MM.1S (cell line): Measurements from ENCODE around the gene HDAC1.

ENCODE experiments used
- DNase-seq: peaks from one replicate; pipeline ENCODE4 v3.0.0-alpha.2; 2015
- H2AFZ ChIP-seq: fragments of 300-600 bp; sonication (generic); 2 replicates; pipeline ENCODE4 v1.6.0; 2016; ENCODE audit warnings: antibody characterized with exemption, low read length
- H3F3A ChIP-seq: fragments of 300-600 bp; sonication (generic); 2 replicates; pipeline ENCODE4 v1.6.1; 2016; ENCODE audit warnings: mild to moderate bottlenecking, antibody characterized with exemption, low read length, moderate library complexity, mixed read lengths; ENCODE audit not compliant: insufficient read depth
- H3K27ac ChIP-seq: fragments of 300-600 bp; sonication (generic); 2 replicates; pipeline ENCODE4 v1.5.1; 2016; ENCODE audit warnings: mild to moderate bottlenecking, low read length
- H3K27me3 ChIP-seq: fragments of 300-600 bp; sonication (generic); replicated peaks from 2 replicates; pipeline ENCODE4 v1.6.0; 2016; ENCODE audit warnings: low read length; ENCODE audit not compliant: insufficient read depth
- H3K36me3 ChIP-seq: fragments of 300-600 bp; sonication (generic); replicated peaks from 2 replicates; pipeline ENCODE4 v1.6.1; 2016; ENCODE audit warnings: mild to moderate bottlenecking, low read length, mixed read lengths; ENCODE audit not compliant: insufficient read depth
- H3K4me1 ChIP-seq: fragments of 300-600 bp; sonication (generic); 2 replicates; pipeline ENCODE4 v1.6.1; 2016; ENCODE audit warnings: low read length, mixed read lengths
- H3K4me2 ChIP-seq: fragments of 300-600 bp; sonication (generic); 2 replicates; pipeline ENCODE4 v1.6.0; 2016; ENCODE audit warnings: low read depth, low read length
- H3K4me3 ChIP-seq: fragments of 300-600 bp; sonication (generic); 2 replicates; pipeline ENCODE4 v1.5.1; 2016; ENCODE audit warnings: low read length, mixed read lengths
- H3K79me2 ChIP-seq: fragments of 300-600 bp; sonication (generic); 2 replicates; pipeline ENCODE4 v1.6.1; 2016; ENCODE audit warnings: mixed run types, low read length, mixed read lengths
- H3K9ac ChIP-seq: fragments of 300-600 bp; sonication (generic); 2 replicates; pipeline ENCODE4 v1.6.1; 2016; ENCODE audit warnings: low read length, mixed read lengths
- H3K9me2 ChIP-seq: fragments of 300-600 bp; sonication (generic); replicated peaks from 2 replicates; pipeline ENCODE4 v1.6.1; 2016; ENCODE audit warnings: mild to moderate bottlenecking, low read length, mixed read lengths; ENCODE audit not compliant: insufficient read depth
- H3K9me3 ChIP-seq: fragments of 300-600 bp; sonication (generic); replicated peaks from 2 replicates; pipeline ENCODE4 v1.6.1; 2016; ENCODE audit warnings: mild to moderate bottlenecking, low read length, mixed read lengths; ENCODE audit not compliant: insufficient read depth
- H4K20me1 ChIP-seq: fragments of 300-600 bp; sonication (generic); 2 replicates; pipeline ENCODE4 v1.6.1; 2016; ENCODE audit warnings: mild to moderate bottlenecking, low read length, moderate library complexity, mixed read lengths; ENCODE audit not compliant: insufficient read depth
- CTCF ChIP-seq: fragments of 300-600 bp; sonication (generic); IDR thresholded peaks from 2 replicates; pipeline ENCODE4 v1.5.1; 2016; ENCODE audit warnings: antibody characterized with exemption, low read length, mixed read lengths
- EZH2 ChIP-seq: fragments of 300-600 bp; sonication (generic); optimal IDR thresholded peaks from 2 replicates; pipeline ENCODE3; 2017; ENCODE audit warnings: low read depth, mild to moderate bottlenecking, antibody characterized with exemption, low read length, mixed read lengths
- EZH2phosphoT487 ChIP-seq: fragments of 300-600 bp; sonication (generic); IDR thresholded peaks from 2 replicates; pipeline ENCODE4 v1.6.1; 2018; ENCODE audit warnings: antibody characterized with exemption, low read length

The HDAC1 gene

GRCh38 chr1:32337855-32338636, 46.2 kb downstream of the HDAC1 start:
- H4K20me1 ChIP-seq, result no peaks in the 10 kb centered on the region
- peaks cover 51% of the 10 kb centered on the region for H3K4me1 ChIP-seq
- H3K9me2 ChIP-seq, result no peaks in the 10 kb centered on the region
- H3K9ac ChIP-seq, result no peak overlapping the region
- no peak overlapping the region for H2AFZ ChIP-seq
- H3K27me3 ChIP-seq, result no peaks in the 10 kb centered on the region
- peaks cover 37% of the 10 kb centered on the region for H3F3A ChIP-seq
- DNase-seq, result peak; percentile 80
- H3K27ac ChIP-seq, result peak overlapping the region; percentile 67; the same call in 1 of the 2 replicates
- H3K79me2 ChIP-seq, result peaks cover 9% of the 10 kb centered on the region
- TF ChIP-seq EZH2 (no peak), CTCF (no peak), EZH2phosphoT487 (no peak)
- no peaks in the 10 kb centered on the region for H3K9me3 ChIP-seq
- H3K4me2 ChIP-seq, result peak overlapping the region; percentile 77
- H3K4me3 ChIP-seq, result peak overlapping the region; percentile 28; the same call in 1 of the 2 replicates
- no peaks in the 10 kb centered on the region for H3K36me3 ChIP-seq

GRCh38 chr1:32338637-32339145, 46.8 kb downstream of the HDAC1 start:
- H3K79me2 ChIP-seq, result peaks cover 9% of the 10 kb centered on the region
- H3K27ac ChIP-seq, result no peak overlapping the region
- no peak overlapping the region for H3K9ac ChIP-seq
- H3K4me1 ChIP-seq, result peaks cover 44% of the 10 kb centered on the region
- no peaks in the 10 kb centered on the region for H3K9me2 ChIP-seq
- H4K20me1 ChIP-seq, result no peaks in the 10 kb centered on the region
- no peak overlapping the region for H2AFZ ChIP-seq
- TF ChIP-seq EZH2, result no peak
- TF ChIP-seq EZH2phosphoT487, result no peak
- no peak for TF ChIP-seq CTCF
- no peak overlapping the region for H3K4me3 ChIP-seq
- H3K36me3 ChIP-seq, result no peaks in the 10 kb centered on the region
- H3K4me2 ChIP-seq, result no peak overlapping the region
- no peaks in the 10 kb centered on the region for H3K27me3 ChIP-seq
- H3K9me3 ChIP-seq, result no peaks in the 10 kb centered on the region
- peaks cover 30% of the 10 kb centered on the region for H3F3A ChIP-seq
- DNase-seq, result no peak

- no peak overlapping the region for H3K27ac ChIP-seq
- no peak overlapping the region for H3K4me2 ChIP-seq
- no peak overlapping the region for H2AFZ ChIP-seq
- DNase-seq, result no peak
- no peak overlapping the region for H3K4me3 ChIP-seq
- peaks cover 37% of the 10 kb centered on the region for H3K4me1 ChIP-seq
- H3K9me3 ChIP-seq, result no peaks in the 10 kb centered on the region
- no peaks in the 10 kb centered on the region for H3K27me3 ChIP-seq
- no peak overlapping the region for H3K9ac ChIP-seq
- no peaks in the 10 kb centered on the region for H3K36me3 ChIP-seq
- H4K20me1 ChIP-seq, result no peaks in the 10 kb centered on the region
- TF ChIP-seq EZH2phosphoT487, result no peak
- TF ChIP-seq CTCF, result no peak
- TF ChIP-seq EZH2, result no peak
- peaks cover 7% of the 10 kb centered on the region for H3K79me2 ChIP-seq
- H3F3A ChIP-seq, result peaks cover 23% of the 10 kb centered on the region
- H3K9me2 ChIP-seq, result no peaks in the 10 kb centered on the region
These were observed 47.6 kb downstream of the HDAC1 start for GRCh38 chr1:32339363-32339978.
